B cell (primary cell): ENCODE measurements around the gene CLCN7. TPM values are rescaled to one million over a fixed set of nuclear protein-coding genes. Genes with fewer than 3 reads are reported as not detected.

Source experiments
- ATAC-seq: fragments of 200-7000 bp; cut with Tn5 transposase; one replicate; pipeline ENCODE4 v1.10.0; 2021; ENCODE audit warnings: low read depth, mild to moderate bottlenecking, moderate number of reproducible peaks, moderate library complexity
- CTCF ChIA-PET: fragments of 350-600 bp; sonication (Branson Sonifier 250); formaldehyde crosslinking; loops from one replicate; lab custom pipeline; 2021; ENCODE audit warnings: antibody characterized with exemption, inconsistent platforms; lab: Charles Lee
- POLR2A ChIA-PET: fragments of 350-600 bp; sonication (Branson Sonifier 250); formaldehyde crosslinking; loops from one replicate; lab custom pipeline; 2021; ENCODE audit warnings: antibody characterized with exemption; lab: Charles Lee
- DNase-seq: peaks from one replicate; pipeline ENCODE4 v3.0.0; 2013
- H2AFZ ChIP-seq: 2 replicates; pipeline ENCODE4 v1.6.1; 2012; ENCODE audit warnings: mild to moderate bottlenecking, low read depth, low read length; ENCODE audit not compliant: insufficient read depth, poor library complexity, severe bottlenecking
- H3K27ac ChIP-seq, 2 donors: 1 replicate in 1 of 2; 2 replicates in 1 of 2; pipeline ENCODE4 v1.5.1; 2012 to 2013; ENCODE audit warnings: low read length in 2 of 2, mild to moderate bottlenecking in 2 of 2, moderate library complexity in 1 of 2
- H3K27me3 ChIP-seq, 4 experiments: fragments of 200-600 bp in 1 of 4; sonication (generic) in 1 of 4; replicated peaks in 1 of 4; 1 replicate in 2 of 4; 2 replicates in 2 of 4; pipeline versions ENCODE4 v1.6.1 to v1.7.0; 2013 to 2016; ENCODE audit warnings: low read length in 3 of 4, mild to moderate bottlenecking in 2 of 4, mixed read lengths in 1 of 4, moderate library complexity in 1 of 4; ENCODE audit not compliant: insufficient read depth in 4 of 4, control insufficient read depth in 3 of 4; ENCODE audit errors: control extremely low read depth in 1 of 4
- H3K36me3 ChIP-seq, 2 experiments: replicated peaks in 1 of 2; 1 replicate in 1 of 2; 2 replicates in 1 of 2; pipeline versions ENCODE4 v1.6.1 to v1.7.1; 2013; ENCODE audit warnings: low read length in 1 of 2; ENCODE audit not compliant: insufficient read depth in 2 of 2, control insufficient read depth in 1 of 2; ENCODE audit errors: control extremely low read depth in 1 of 2, extremely low read depth in 1 of 2
- H3K4me1 ChIP-seq, 2 donors: fragments of 200-600 bp in 1 of 2; sonication (generic) in 1 of 2; 1 replicate in 1 of 2; 2 replicates in 1 of 2; pipeline versions ENCODE4 v1.5.1 to v1.6.1; 2013 to 2017; ENCODE audit warnings: low read length in 2 of 2; ENCODE audit not compliant: control insufficient read depth in 2 of 2, insufficient read depth in 2 of 2
- H3K4me2 ChIP-seq: replicated peaks from 2 replicates; pipeline ENCODE3; 2012; ENCODE audit warnings: mild to moderate bottlenecking, low read depth, low read length; ENCODE audit not compliant: poor library complexity, severe bottlenecking
- H3K4me3 ChIP-seq, 5 experiments: fragments of 200-600 bp in 1 of 5; sonication (generic) in 1 of 5; 1 replicate in 3 of 5; 2 replicates in 2 of 5; pipeline versions ENCODE4 v1.5.1 to v1.7.0; 2011 to 2016; ENCODE audit warnings: low read length in 4 of 5, mild to moderate bottlenecking in 4 of 5, low read depth in 2 of 5, control low read depth in 1 of 5, moderate library complexity in 1 of 5; ENCODE audit not compliant: insufficient read depth in 1 of 5; ENCODE audit errors: control extremely low read depth in 1 of 5, extremely low read depth in 1 of 5
- H3K79me2 ChIP-seq: fragments of 200-600 bp; sonication (generic); one replicate; pipeline ENCODE4 v1.6.0; 2016; ENCODE audit warnings: low read length; ENCODE audit not compliant: control insufficient read depth, insufficient read depth
- H3K9ac ChIP-seq: fragments of 200-600 bp; sonication (generic); 2 replicates; pipeline ENCODE4 v1.6.1; 2017; ENCODE audit warnings: mild to moderate bottlenecking, low read length, moderate library complexity
- H3K9me3 ChIP-seq, 3 donors: one replicate each; pipeline versions ENCODE4 v1.6.1 to v1.7.1; 2013; ENCODE audit warnings: low read length in 2 of 3; ENCODE audit not compliant: control insufficient read depth in 2 of 3, insufficient read depth in 1 of 3; ENCODE audit errors: control extremely low read depth in 1 of 3
- H4K20me1 ChIP-seq: 2 replicates; pipeline ENCODE4 v1.6.0; 2012; ENCODE audit warnings: mild to moderate bottlenecking, low read length; ENCODE audit not compliant: insufficient read depth, control insufficient read depth, poor library complexity, severe bottlenecking
- H3K27ac Mint-ChIP-seq: one replicate; pipeline ENCODE4 v1.8.0; 2021; ENCODE audit warnings: mixed read lengths
- H3K27me3 Mint-ChIP-seq: one replicate; pipeline ENCODE4 v1.8.0; 2021; ENCODE audit warnings: mixed read lengths
- H3K4me1 Mint-ChIP-seq: one replicate; pipeline ENCODE4 v1.8.0; 2021; ENCODE audit warnings: mixed read lengths
- H3K4me3 Mint-ChIP-seq: one replicate; pipeline ENCODE4 v1.8.0; 2021; ENCODE audit warnings: mixed read lengths
- H3K9me3 Mint-ChIP-seq: one replicate; pipeline ENCODE4 v1.8.0; 2022; ENCODE audit warnings: mixed read lengths; ENCODE audit not compliant: insufficient read depth
- EZH2 ChIP-seq: IDR thresholded peaks from 2 replicates; pipeline ENCODE4 v1.6.1; 2012; ENCODE audit warnings: borderline replicate concordance, low read depth, mild to moderate bottlenecking, moderate library complexity, low read length; ENCODE audit not compliant: insufficient read depth, poor library complexity, severe bottlenecking
- WGBS: methylation state at CpG from one replicate; pipeline ENCODE4 v1.1.5; 2013; ENCODE audit warnings: missing lambda C conversion rate; ENCODE audit not compliant: insufficient coverage; 5-methylcytosine and 5-hydroxymethylcytosine counted together
- intact Hi-C: fragments of 100-400 bp; cut with micrococcal nuclease; formaldehyde crosslinking; loops from one replicate; pipeline ENCODE4 v1.10.0; 2022
- polyA plus RNA-seq: library from polyadenylated mRNA; depleted of rRNA; stranded (reverse); fragments of >200 nt; gene quantifications from 2 replicates; pipeline ENCODE4 v1.2.3, GENCODE V29; 2012
- total RNA-seq, 2 donors: library from RNA; stranded (reverse); fragments of 120-200 nt in 1 of 2; gene quantifications; 1 replicate in 1 of 2; 2 replicates in 1 of 2; pipeline versions ENCODE4 v1.2.3 to v1.2.4, GENCODE V29; 2013 to 2022
- TF ChIP-seq, protein P1 (sequence below): fragments of 200-600 bp; IDR thresholded peaks from one replicate; pipeline ENCODE4 v1.8.0; 2022; ENCODE audit warnings: antibody characterized with exemption, mild to moderate bottlenecking

The CLCN7 gene
- total and polyA plus RNA-seq, 2 donors (not counting 1 experiment from before 2014, with no cell fraction given), result 215 to 274 TPM

DNA sequence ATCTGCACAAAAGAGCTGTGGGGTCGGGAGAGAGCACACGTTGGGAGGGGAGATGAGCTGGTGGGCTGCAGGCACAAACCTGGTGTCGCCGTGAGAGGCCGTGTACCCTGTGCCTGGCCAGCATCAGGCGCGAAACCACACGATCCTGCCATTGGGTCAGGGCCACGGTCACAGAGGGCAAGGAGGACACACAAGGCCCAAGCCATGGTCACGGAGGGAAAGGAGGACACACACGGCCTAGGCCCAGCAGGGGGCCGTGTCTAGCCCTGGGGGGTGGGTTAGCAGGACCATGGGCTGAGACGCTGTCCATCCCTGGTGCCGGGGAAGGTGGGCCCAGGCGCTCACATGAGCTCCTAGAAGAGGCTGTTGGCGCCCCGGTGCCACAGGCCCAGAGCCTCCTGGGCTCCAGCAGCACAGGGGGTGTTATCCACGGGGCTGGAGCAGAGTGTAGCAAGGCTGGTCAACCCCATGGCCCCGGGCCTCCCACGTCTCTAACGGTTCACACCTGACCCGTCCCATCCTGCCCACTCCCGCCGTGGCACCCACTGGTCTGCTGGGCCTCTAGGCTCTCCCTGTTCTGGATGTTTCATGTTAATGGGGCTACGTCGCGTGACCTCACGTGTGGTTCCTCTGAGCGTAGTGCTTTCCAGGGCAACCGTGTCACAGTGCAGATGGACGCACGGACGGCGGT is 23.0 kb downstream of the CLCN7 start:
- no peak overlapping the region for H3K4me3 ChIP-seq
- CTCF ChIA-PET, result no interaction called here
- H3K27me3 Mint-ChIP-seq, result no peaks in the 10 kb centered on the region
- no peaks in the 10 kb centered on the region for H3K4me1 Mint-ChIP-seq
- no peaks in the 10 kb centered on the region for H3K27me3 ChIP-seq
- no peak for TF ChIP-seq EZH2
- TF ChIP-seq, protein P1, sequence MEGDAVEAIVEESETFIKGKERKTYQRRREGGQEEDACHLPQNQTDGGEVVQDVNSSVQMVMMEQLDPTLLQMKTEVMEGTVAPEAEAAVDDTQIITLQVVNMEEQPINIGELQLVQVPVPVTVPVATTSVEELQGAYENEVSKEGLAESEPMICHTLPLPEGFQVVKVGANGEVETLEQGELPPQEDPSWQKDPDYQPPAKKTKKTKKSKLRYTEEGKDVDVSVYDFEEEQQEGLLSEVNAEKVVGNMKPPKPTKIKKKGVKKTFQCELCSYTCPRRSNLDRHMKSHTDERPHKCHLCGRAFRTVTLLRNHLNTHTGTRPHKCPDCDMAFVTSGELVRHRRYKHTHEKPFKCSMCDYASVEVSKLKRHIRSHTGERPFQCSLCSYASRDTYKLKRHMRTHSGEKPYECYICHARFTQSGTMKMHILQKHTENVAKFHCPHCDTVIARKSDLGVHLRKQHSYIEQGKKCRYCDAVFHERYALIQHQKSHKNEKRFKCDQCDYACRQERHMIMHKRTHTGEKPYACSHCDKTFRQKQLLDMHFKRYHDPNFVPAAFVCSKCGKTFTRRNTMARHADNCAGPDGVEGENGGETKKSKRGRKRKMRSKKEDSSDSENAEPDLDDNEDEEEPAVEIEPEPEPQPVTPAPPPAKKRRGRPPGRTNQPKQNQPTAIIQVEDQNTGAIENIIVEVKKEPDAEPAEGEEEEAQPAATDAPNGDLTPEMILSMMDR, result no peak
- no peak overlapping the region for H3K4me2 ChIP-seq
- WGBS, result 97% methylated on average over 34 of the region's 34 CpGs
- H3K4me1 ChIP-seq, result peaks cover 0 to 1% of the 10 kb centered on the region in 2 donors
- H3K9me3 ChIP-seq, result no peaks in the 10 kb centered on the region
- intact Hi-C loops, result no loop called here
- peaks cover 0 to 83% of the 10 kb centered on the region in 2 experiments for H3K36me3 ChIP-seq
- H2AFZ ChIP-seq, result no peak overlapping the region
- H4K20me1 ChIP-seq, result peaks cover 5% of the 10 kb centered on the region
- no peak overlapping the region for H3K9ac ChIP-seq
- DNase-seq, result no peak
- no peak for ATAC-seq
- no peaks in the 10 kb centered on the region for H3K9me3 Mint-ChIP-seq
- H3K4me3 Mint-ChIP-seq, result no peak overlapping the region
- peaks cover 41% of the 10 kb centered on the region for H3K79me2 ChIP-seq
- H3K27ac Mint-ChIP-seq, result peak overlapping the region; percentile 46
- POLR2A ChIA-PET, result no interaction called here
- no peak overlapping the region for H3K27ac ChIP-seq

DNA sequence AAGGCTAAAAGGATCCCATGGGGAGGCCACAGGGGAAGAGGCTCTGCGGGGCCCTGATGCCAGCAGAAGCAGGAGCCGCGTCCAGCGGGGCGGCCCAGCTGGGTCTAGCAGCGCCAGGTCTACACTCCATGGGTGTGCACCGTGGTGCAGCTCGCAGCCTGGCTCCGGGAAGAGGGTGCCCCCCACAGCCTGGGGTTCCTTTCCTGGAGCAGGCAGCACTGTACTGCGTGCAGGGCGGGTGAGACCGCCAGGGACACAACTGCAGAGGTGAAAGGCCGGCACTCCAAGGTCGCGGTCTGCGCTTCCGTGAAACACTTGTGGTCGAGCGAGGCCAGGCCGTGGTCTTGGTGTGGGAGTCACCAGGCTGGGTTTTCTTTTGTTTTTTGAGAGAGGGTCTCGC is 24.0 kb downstream of the CLCN7 start:
- TF ChIP-seq EZH2, result no peak
- TF ChIP-seq, protein P1, result no peak
- Mint-ChIP-seq H3K27ac (no peak overlapping the region), H3K4me1 (no peaks in the 10 kb centered on the region), H3K27me3 (no peaks in the 10 kb centered on the region), H3K9me3 (no peaks in the 10 kb centered on the region), H3K4me3 (no peak overlapping the region)
- no peaks in the 10 kb centered on the region for H3K9me3 ChIP-seq
- ATAC-seq (no peak), DNase-seq (no peak)
- ChIA-PET POLR2A (no interaction called here), CTCF (no interaction called here)
- H3K36me3 ChIP-seq, result peaks cover 0 to 89% of the 10 kb centered on the region in 2 experiments
- no peak overlapping the region for H2AFZ ChIP-seq
- intact Hi-C loops, result no loop called here
- 97% methylated on average over 21 of the region's 21 CpGs for WGBS
- H3K9ac ChIP-seq, result no peak overlapping the region
- H3K27me3 ChIP-seq, result no peaks in the 10 kb centered on the region
- no peak overlapping the region for H3K4me3 ChIP-seq
- H3K27ac ChIP-seq, result no peak overlapping the region
- H3K4me2 ChIP-seq, result no peak overlapping the region
- peaks cover 5% of the 10 kb centered on the region for H4K20me1 ChIP-seq
- peaks cover 31% of the 10 kb centered on the region for H3K79me2 ChIP-seq
- H3K4me1 ChIP-seq, result peaks cover 4 to 8% of the 10 kb centered on the region in 2 donors
